Endothelial cell of umbilical vein (primary cell): ENCODE data around the gene HS3ST3B1. TPM values are rescaled to one million over a fixed set of nuclear protein-coding genes. Genes with fewer than 3 reads are reported as not detected.

Source experiments
- BruUV-seq: library from RNA; stranded (reverse); fragments of 400-500 nt; replicated peaks from 2 replicates; lab custom pipeline; 2021; lab: Mats Ljungman, UMichigan
- CTCF ChIA-PET: fragments of 300-600, 350-600 bp; sonication (Branson Sonifier 250); formaldehyde crosslinking; loops from one replicate; lab custom pipeline; 2021; ENCODE audit warnings: antibody characterized with exemption, inconsistent platforms; lab: Charles Lee
- POLR2A ChIA-PET: fragments of 300-600, 350-600 bp; sonication (Branson Sonifier 250); formaldehyde crosslinking; loops from one replicate; lab custom pipeline; 2021; ENCODE audit warnings: antibody characterized with exemption, inconsistent platforms; lab: Charles Lee
- DNase-seq: peaks from one replicate; pipeline ENCODE4 v3.0.0-alpha.2; 2011; ENCODE audit warnings: low read depth, low spot score
- FAIRE-seq: peaks from 2 replicates; lab custom pipeline; 2011; peaks lifted over from hg19 to GRCh38; lab: Jason Lieb, UNC
- H2AFZ ChIP-seq: 2 replicates; pipeline ENCODE4 v1.6.0; 2012; ENCODE audit warnings: low read depth, low read length, control low read depth, inconsistent platforms
- H3K27ac ChIP-seq: 2 replicates; pipeline ENCODE4 v1.5.1; 2011; ENCODE audit warnings: low read depth, mild to moderate bottlenecking, control low read depth, low read length, moderate library complexity; ENCODE audit not compliant: insufficient read depth
- H3K27me3 ChIP-seq, 2 experiments: 2 replicates each; pipeline versions ENCODE4 v1.6.0 to v1.6.1; 2011; ENCODE audit warnings: low read length in 2 of 2, mixed read lengths in 1 of 2; ENCODE audit not compliant: control insufficient read depth in 2 of 2, insufficient read depth in 2 of 2
- H3K36me3 ChIP-seq, 2 experiments: 2 replicates in 1 of 2; 3 replicates in 1 of 2; pipeline ENCODE4 v1.5.1; 2011; ENCODE audit warnings: low read length in 2 of 2, mild to moderate bottlenecking in 1 of 2, moderate library complexity in 1 of 2; ENCODE audit not compliant: control insufficient read depth in 2 of 2, insufficient read depth in 2 of 2; ENCODE audit errors: extremely low read depth in 1 of 2
- H3K4me1 ChIP-seq: 3 replicates; pipeline ENCODE4 v1.5.1; 2011; ENCODE audit warnings: mild to moderate bottlenecking, low read length; ENCODE audit not compliant: control insufficient read depth, insufficient read depth; ENCODE audit errors: extremely low read depth
- H3K4me2 ChIP-seq: 2 replicates; pipeline ENCODE4 v1.6.1; 2011; ENCODE audit warnings: low read length, control low read depth, mixed read lengths; ENCODE audit not compliant: insufficient read depth
- H3K4me3 ChIP-seq, 3 experiments: fragments of 200-600 bp in 1 of 3; sonication (generic), shearing (Covaris generic) in 1 of 3; replicated peaks in 1 of 3; 2 replicates each; pipeline ENCODE4 v1.5.1; 2011 to 2016; ENCODE audit warnings: control low read depth in 3 of 3, low read length in 3 of 3, mild to moderate bottlenecking in 2 of 3, inconsistent platforms in 1 of 3, low read depth in 1 of 3, moderate library complexity in 1 of 3; ENCODE audit not compliant: insufficient read depth in 1 of 3
- H3K79me2 ChIP-seq: 2 replicates; pipeline ENCODE4 v1.6.0; 2012; ENCODE audit warnings: low read length, inconsistent platforms; ENCODE audit not compliant: control insufficient read depth, insufficient read depth
- H3K9ac ChIP-seq: replicated peaks from 2 replicates; pipeline ENCODE3; 2011; ENCODE audit warnings: low read length, control low read depth; ENCODE audit not compliant: insufficient read depth; ENCODE audit errors: extremely low read depth
- H3K9me1 ChIP-seq: replicated peaks from 3 replicates; pipeline ENCODE4 v1.6.0; 2011; ENCODE audit warnings: mild to moderate bottlenecking, low read length; ENCODE audit not compliant: control insufficient read depth, insufficient read depth; ENCODE audit errors: extremely low read depth
- H3K9me3 ChIP-seq: replicated peaks from 2 replicates; pipeline ENCODE4 v1.5.1; 2012; ENCODE audit warnings: low read length, inconsistent platforms; ENCODE audit not compliant: control insufficient read depth, insufficient read depth
- H4K20me1 ChIP-seq: replicated peaks from 2 replicates; pipeline ENCODE3; 2011; ENCODE audit warnings: mild to moderate bottlenecking, low read length; ENCODE audit not compliant: control insufficient read depth, insufficient read depth; ENCODE audit errors: extremely low read depth
- FOS ChIP-seq: IDR thresholded peaks from 2 replicates; pipeline ENCODE4 v1.6.1; 2011; ENCODE audit warnings: mild to moderate bottlenecking, low read length, moderate library complexity, borderline replicate concordance; ENCODE audit not compliant: insufficient read depth
- GATA2 ChIP-seq: IDR thresholded peaks from 2 replicates; pipeline ENCODE4 v1.7.0; 2011; ENCODE audit warnings: low read depth, mild to moderate bottlenecking, moderate library complexity, mixed read lengths, low read length; ENCODE audit not compliant: insufficient read length, insufficient read depth
- JUN ChIP-seq: IDR thresholded peaks from 2 replicates; pipeline ENCODE4 v1.6.1; 2011; ENCODE audit warnings: borderline replicate concordance, low read depth; ENCODE audit not compliant: insufficient read length, insufficient read depth
- MYC ChIP-seq: IDR thresholded peaks from one replicate; pipeline ENCODE4 v1.6.1; 2011; ENCODE audit warnings: mild to moderate bottlenecking, low read depth, low read length
- POLR2AphosphoS5 ChIP-seq: IDR thresholded peaks from 2 replicates; pipeline ENCODE4 v1.6.1; 2012; ENCODE audit warnings: low read depth, mild to moderate bottlenecking, control low read depth, low read length, moderate library complexity; ENCODE audit not compliant: insufficient read depth
- dilution Hi-C: fragments of 300-500 bp; cut with MboI; formaldehyde crosslinking; loops from one replicate; pipeline ENCODE4 v1.15.0; 2019; ENCODE audit warnings: low sequenced_read_pairs; ENCODE audit not compliant: extremely low pct_ligation_motif_present
- intact Hi-C: fragments of 100-400 bp; cut with micrococcal nuclease; formaldehyde crosslinking; loops from one replicate; pipeline ENCODE4 v1.10.0; 2022
- polyA plus RNA-seq, 4 experiments: library from polyadenylated mRNA; depleted of rRNA in 3 of 4; stranded (reverse) in 3 of 4; unstranded in 1 of 4; fragments of >200 nt; gene quantifications; 2 replicates each; pipeline versions ENCODE4 v1.2.1 to v1.2.3, GENCODE V29; 2011 to 2012; ENCODE audit warnings: missing spikeins in 1 of 4
- total RNA-seq: library from RNA; stranded (reverse); gene quantifications from 2 replicates; pipeline ENCODE4 v1.2.3, GENCODE V29; 2021
- TF ChIP-seq, protein P1 (sequence below): IDR thresholded peaks from 2 replicates; pipeline ENCODE4 v1.6.1; 2011; ENCODE audit not compliant: insufficient read depth, insufficient read length

The HS3ST3B1 gene
- total and polyA plus RNA-seq, 2 donors (not counting 3 experiments of a cell fraction or from before 2014, with no cell fraction given): not detected

DNA sequence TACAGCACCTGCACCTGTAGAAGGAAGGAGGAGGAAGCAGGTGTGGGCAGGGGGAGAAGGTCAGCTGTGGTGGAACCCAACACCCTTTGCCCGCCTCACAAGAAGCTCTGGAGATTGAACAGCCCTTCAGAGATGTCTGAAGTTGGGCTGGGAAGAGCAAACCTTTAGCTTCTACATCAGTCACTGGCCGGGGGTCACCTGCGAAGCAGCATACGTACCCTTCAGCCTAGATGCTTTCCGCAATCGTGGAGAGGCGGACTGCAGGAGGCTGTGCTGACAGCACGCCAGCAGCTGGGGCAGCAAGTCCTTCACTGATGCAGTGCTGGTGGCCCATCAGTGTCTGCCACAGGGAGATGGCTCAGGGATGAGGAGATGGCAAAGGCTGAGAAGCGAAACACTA lies 5.2 kb upstream of the HS3ST3B1 start:
- no peak overlapping the region for H3K4me3 ChIP-seq
- H3K27ac ChIP-seq: no peak overlapping the region
- no peak overlapping the region for H3K9ac ChIP-seq
- H3K9me3 ChIP-seq: no peaks in the 10 kb centered on the region
- H3K4me2 ChIP-seq: no peak overlapping the region
- peaks cover 16% of the 10 kb centered on the region for H3K4me1 ChIP-seq
- no peak for DNase-seq
- ChIA-PET CTCF (no interaction called here), POLR2A (no interaction called here)
- TF ChIP-seq JUN (no peak), FOS (no peak), GATA2 (no peak)
- H3K9me1 ChIP-seq: no peaks in the 10 kb centered on the region
- no peaks in the 10 kb centered on the region for H3K79me2 ChIP-seq
- H3K36me3 ChIP-seq: no peaks in the 10 kb centered on the region
- intact Hi-C loops: no loop called here
- no peak for FAIRE-seq
- H4K20me1 ChIP-seq: no peaks in the 10 kb centered on the region
- peaks cover 45 to 58% of the 10 kb centered on the region in 2 experiments for H3K27me3 ChIP-seq
- dilution Hi-C loops: no loop called here
- H2AFZ ChIP-seq: no peak overlapping the region
- BruUV-seq: no TSS peak

DNA sequence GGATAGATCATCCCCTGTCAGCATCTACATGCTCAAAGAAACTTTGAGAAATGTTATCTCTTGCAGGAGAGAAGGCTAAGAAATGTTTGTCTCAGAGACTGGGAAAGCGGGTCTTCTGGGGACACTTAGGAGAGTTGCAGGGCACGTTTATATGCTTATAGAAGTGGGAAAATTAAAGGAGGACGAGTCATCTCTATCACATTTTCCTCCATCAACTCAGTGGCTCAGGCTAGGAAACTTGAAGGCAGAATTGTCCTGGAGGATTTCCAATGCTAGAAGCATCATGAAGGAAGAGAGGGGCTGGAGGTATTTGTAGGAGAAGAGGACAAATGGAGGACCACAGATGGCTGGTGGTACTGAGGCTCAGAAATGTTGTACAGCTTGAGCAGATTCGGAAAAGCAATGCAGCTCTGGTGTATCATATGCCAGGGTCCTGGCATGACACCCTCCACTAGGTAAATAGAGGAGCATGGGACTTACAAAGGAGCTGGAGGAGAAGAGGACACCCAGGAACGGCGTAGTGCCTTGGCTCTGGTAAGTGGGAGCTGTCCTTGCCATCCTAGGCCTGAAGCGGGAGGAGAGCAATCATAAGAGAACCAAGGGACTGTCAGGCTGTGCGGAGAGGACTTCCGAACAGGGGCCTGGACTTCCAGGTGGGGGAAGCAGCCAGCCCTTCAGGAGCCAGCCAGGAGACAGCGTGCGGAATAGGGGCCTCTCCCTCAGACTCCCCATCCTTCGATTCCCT lies 4.5 kb upstream of the HS3ST3B1 start:
- no TSS peak for BruUV-seq
- no peaks in the 10 kb centered on the region for H4K20me1 ChIP-seq
- peaks cover 45 to 64% of the 10 kb centered on the region in 2 experiments for H3K27me3 ChIP-seq
- H3K9ac ChIP-seq: no peak overlapping the region
- dilution Hi-C loops (no loop called here), intact Hi-C loops (no loop called here)
- no peak overlapping the region for H3K4me3 ChIP-seq
- FAIRE-seq (no peak), DNase-seq (no peak)
- H3K36me3 ChIP-seq: no peaks in the 10 kb centered on the region
- no peaks in the 10 kb centered on the region for H3K79me2 ChIP-seq
- ChIA-PET CTCF (no interaction called here), POLR2A (no interaction called here)
- H3K9me3 ChIP-seq: no peaks in the 10 kb centered on the region
- no peak overlapping the region for H3K4me2 ChIP-seq
- no peaks in the 10 kb centered on the region for H3K9me1 ChIP-seq
- no peak overlapping the region for H3K27ac ChIP-seq
- no peak overlapping the region for H2AFZ ChIP-seq
- H3K4me1 ChIP-seq: peaks cover 17% of the 10 kb centered on the region
- no peak for TF ChIP-seq POLR2AphosphoS5
- TF ChIP-seq, protein P1, sequence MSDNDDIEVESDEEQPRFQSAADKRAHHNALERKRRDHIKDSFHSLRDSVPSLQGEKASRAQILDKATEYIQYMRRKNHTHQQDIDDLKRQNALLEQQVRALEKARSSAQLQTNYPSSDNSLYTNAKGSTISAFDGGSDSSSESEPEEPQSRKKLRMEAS: no peak
- TF ChIP-seq MYC: no peak
